Nephron (organoid): ENCODE data around the gene SCNN1A.

Source experiments
- H3K27ac Mint-ChIP-seq, 3 experiments: 2 replicates each; pipeline ENCODE4 v1.8.0; 2020; ENCODE audit warnings: mixed read lengths in 3 of 3, mild to moderate bottlenecking in 2 of 3, moderate library complexity in 1 of 3
- H3K27me3 Mint-ChIP-seq: 2 replicates; pipeline ENCODE4 v1.8.0; 2021; ENCODE audit warnings: low read depth, mild to moderate bottlenecking, moderate library complexity, mixed read lengths
- H3K36me3 Mint-ChIP-seq: 2 replicates; pipeline ENCODE4 v1.8.0; 2020; ENCODE audit warnings: low read depth, mixed read lengths
- H3K4me1 Mint-ChIP-seq: 2 replicates; pipeline ENCODE4 v1.8.0; 2020; ENCODE audit warnings: mixed read lengths
- H3K4me3 Mint-ChIP-seq, 3 experiments: 2 replicates each; pipeline ENCODE4 v1.8.0; 2020; ENCODE audit warnings: mild to moderate bottlenecking in 3 of 3, mixed read lengths in 3 of 3, moderate library complexity in 2 of 3
- H3K9me3 Mint-ChIP-seq: 2 replicates; pipeline ENCODE4 v1.8.0; 2020; ENCODE audit warnings: mixed read lengths
- TF ChIP-seq, protein P1 (sequence below), 3 experiments: fragments of 200-600 bp; sonication (generic); IDR thresholded peaks; one replicate each; pipeline ENCODE4 v1.5.0; 2021; ENCODE audit warnings: antibody characterized with exemption in 3 of 3; ENCODE audit not compliant: unreplicated experiment in 3 of 3

The SCNN1A gene

DNA sequence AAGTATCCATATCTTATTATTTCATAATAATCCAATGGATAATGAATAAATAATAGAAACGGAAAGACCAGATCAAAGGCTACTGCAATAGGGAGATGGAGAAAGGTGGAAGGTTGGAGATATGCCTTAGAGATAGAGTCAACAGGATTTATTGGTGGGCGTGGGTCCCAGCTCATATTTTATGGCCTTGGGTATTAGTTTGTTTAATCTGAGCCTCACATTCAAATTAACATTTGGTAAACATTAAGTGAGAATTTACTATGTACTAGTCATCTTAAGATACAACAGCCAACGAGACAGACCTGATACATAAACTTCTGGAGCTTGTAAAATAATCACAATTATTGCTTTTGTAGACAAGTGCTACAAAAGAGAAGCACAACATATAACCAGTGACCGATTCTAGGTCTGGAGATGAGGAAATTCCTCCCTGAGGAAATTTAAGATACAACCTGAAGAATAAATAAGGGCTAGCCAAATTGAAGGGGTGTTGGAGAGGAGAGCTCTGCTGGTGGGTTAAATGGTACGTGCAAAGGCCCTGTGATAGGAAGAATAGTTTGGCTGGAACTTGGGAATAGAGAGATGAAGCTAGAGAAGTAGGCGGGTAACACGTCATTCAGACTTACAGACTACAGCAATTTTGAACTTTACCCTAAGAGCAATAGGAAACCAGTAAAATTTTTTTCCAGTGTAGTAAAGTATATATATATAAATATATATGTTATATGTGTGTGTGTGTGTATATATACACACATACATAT, 24.7 kb upstream of the SCNN1A start:
- TF ChIP-seq, protein P1, sequence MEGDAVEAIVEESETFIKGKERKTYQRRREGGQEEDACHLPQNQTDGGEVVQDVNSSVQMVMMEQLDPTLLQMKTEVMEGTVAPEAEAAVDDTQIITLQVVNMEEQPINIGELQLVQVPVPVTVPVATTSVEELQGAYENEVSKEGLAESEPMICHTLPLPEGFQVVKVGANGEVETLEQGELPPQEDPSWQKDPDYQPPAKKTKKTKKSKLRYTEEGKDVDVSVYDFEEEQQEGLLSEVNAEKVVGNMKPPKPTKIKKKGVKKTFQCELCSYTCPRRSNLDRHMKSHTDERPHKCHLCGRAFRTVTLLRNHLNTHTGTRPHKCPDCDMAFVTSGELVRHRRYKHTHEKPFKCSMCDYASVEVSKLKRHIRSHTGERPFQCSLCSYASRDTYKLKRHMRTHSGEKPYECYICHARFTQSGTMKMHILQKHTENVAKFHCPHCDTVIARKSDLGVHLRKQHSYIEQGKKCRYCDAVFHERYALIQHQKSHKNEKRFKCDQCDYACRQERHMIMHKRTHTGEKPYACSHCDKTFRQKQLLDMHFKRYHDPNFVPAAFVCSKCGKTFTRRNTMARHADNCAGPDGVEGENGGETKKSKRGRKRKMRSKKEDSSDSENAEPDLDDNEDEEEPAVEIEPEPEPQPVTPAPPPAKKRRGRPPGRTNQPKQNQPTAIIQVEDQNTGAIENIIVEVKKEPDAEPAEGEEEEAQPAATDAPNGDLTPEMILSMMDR (IDR thresholded peaks at IDR 0.05; ENCODE audit: unreplicated experiment in 3 of 3) = no peak
- Mint-ChIP-seq H3K27me3 (peaks cover 4% of the 10 kb centered on the region), H3K4me1 (no peaks in the 10 kb centered on the region), H3K27ac (no peak overlapping the region), H3K4me3 (no peak overlapping the region), H3K9me3 (no peaks in the 10 kb centered on the region), H3K36me3 (peaks cover 4% of the 10 kb centered on the region)

- Mint-ChIP-seq H3K27ac (no peak overlapping the region), H3K4me1 (peaks cover 3% of the 10 kb centered on the region), H3K36me3 (peaks cover 7% of the 10 kb centered on the region), H3K9me3 (no peaks in the 10 kb centered on the region), H3K4me3 (no peak overlapping the region), H3K27me3 (no peaks in the 10 kb centered on the region)
- TF ChIP-seq, protein P1 (IDR thresholded peaks at IDR 0.05; ENCODE audit: unreplicated experiment in 3 of 3) = no peak
These were observed 20.7 kb upstream of the SCNN1A start for GRCh38 chr12:6396031-6396430.

- no peaks in the 10 kb centered on the region for H3K9me3 Mint-ChIP-seq
- H3K27me3 Mint-ChIP-seq = no peaks in the 10 kb centered on the region
- H3K27ac Mint-ChIP-seq = no peak overlapping the region
- TF ChIP-seq, protein P1 (IDR thresholded peaks at IDR 0.05; ENCODE audit: unreplicated experiment in 3 of 3) = no peak
- peaks cover 11% of the 10 kb centered on the region for H3K36me3 Mint-ChIP-seq
- H3K4me1 Mint-ChIP-seq = peaks cover 3% of the 10 kb centered on the region
- H3K4me3 Mint-ChIP-seq = no peak overlapping the region
These were observed 19.0 kb upstream of the SCNN1A start for GRCh38 chr12:6394398-6394797.

DNA sequence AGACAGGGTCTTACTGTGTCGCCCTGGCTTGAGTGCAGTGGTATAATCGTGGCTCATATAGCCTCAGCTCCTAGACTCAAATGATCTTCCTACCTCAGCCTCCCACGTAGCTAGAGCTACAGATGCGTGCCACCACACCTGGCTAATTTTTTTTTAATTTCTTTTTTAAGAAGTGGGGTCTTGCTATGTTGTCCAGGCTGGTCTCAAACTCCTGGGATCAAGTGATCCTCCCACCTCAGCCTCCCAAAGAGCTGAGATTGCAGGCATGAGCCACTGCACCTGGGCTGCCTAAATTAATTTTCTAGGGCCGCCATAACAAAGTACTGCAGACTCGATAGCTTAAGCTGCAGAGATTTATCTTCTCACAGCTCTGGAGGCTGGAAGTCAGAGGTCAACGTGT, 17.7 kb upstream of the SCNN1A start:
- peaks cover 17% of the 10 kb centered on the region for H3K36me3 Mint-ChIP-seq
- TF ChIP-seq, protein P1 (IDR thresholded peaks at IDR 0.05; ENCODE audit: unreplicated experiment in 3 of 3) = no peak
- H3K9me3 Mint-ChIP-seq = no peaks in the 10 kb centered on the region
- peaks cover 3% of the 10 kb centered on the region for H3K4me1 Mint-ChIP-seq
- no peak overlapping the region for H3K4me3 Mint-ChIP-seq
- H3K27ac Mint-ChIP-seq = no peak overlapping the region
- H3K27me3 Mint-ChIP-seq = no peaks in the 10 kb centered on the region

DNA sequence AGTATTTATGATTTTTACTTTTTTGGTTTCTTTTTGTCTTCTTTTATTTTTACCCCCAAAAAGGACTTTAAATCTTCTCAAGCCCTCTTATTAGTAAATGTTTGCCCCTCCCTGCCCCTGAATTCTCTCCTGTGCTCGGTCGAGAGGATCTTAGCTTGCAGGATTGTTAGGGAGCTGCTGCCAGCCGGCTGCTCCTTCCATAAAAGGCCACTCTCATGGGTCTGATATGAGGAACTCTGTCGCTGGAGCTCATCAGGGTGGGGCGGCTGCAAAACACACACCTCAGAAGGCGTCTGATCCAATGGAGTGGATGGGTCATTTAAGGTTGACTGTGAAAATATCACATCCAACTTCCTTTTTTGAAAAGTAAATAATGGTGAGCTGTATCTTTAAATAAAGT, 17.1 kb upstream of the SCNN1A start:
- TF ChIP-seq, protein P1 (IDR thresholded peaks at IDR 0.05; ENCODE audit: unreplicated experiment in 3 of 3) = no peak
- Mint-ChIP-seq H3K4me1 (peaks cover 3% of the 10 kb centered on the region), H3K4me3 (no peak overlapping the region), H3K36me3 (peaks cover 17% of the 10 kb centered on the region), H3K9me3 (no peaks in the 10 kb centered on the region), H3K27ac (no peak overlapping the region), H3K27me3 (no peaks in the 10 kb centered on the region)

DNA sequence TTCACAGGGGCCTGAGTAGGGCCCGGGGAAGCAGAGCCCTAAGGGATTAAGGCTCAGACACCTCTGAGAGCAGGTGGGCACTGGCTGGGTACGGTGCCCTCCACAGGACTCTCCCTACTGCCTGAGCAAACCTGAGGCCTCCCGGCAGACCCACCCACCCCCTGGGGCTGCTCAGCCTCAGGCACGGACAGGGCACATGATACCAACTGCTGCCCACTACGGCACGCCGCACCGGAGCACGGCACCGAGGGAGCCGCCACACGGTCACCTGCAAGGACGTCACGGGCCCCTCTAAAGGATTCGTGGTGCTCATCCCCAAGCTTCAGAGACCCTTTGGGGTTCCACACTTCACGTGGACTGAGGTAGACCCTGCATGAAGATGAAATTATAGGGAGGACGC, 15.7 kb upstream of the SCNN1A start:
- Mint-ChIP-seq H3K4me3 (no peak overlapping the region), H3K27me3 (no peaks in the 10 kb centered on the region), H3K27ac (no peak overlapping the region), H3K4me1 (peaks cover 3% of the 10 kb centered on the region), H3K36me3 (peaks cover 21% of the 10 kb centered on the region), H3K9me3 (no peaks in the 10 kb centered on the region)
- TF ChIP-seq, protein P1 (IDR thresholded peaks at IDR 0.05; ENCODE audit: unreplicated experiment in 3 of 3) = no peak
